H1 (cell line): ENCODE measurements around the gene HIVEP3. TPM values are rescaled to one million over a fixed set of nuclear protein-coding genes. Genes with fewer than 3 reads are reported as not detected.

Source experiments
- JUND ChIP-seq: IDR thresholded peaks from 2 replicates; pipeline ENCODE4 v1.6.1; 2011; ENCODE audit warnings: mild to moderate bottlenecking, improper control_type of control experiment, low read length
- NANOG ChIP-seq: IDR thresholded peaks from 2 replicates; pipeline ENCODE4 v1.6.1; 2011; ENCODE audit warnings: low read length, low read depth, mild to moderate bottlenecking, inconsistent platforms; ENCODE audit not compliant: insufficient read depth, poor library complexity, severe bottlenecking
- RFX5 ChIP-seq: IDR thresholded peaks from 2 replicates; pipeline ENCODE4 v1.6.1; 2011; ENCODE audit warnings: low read depth, low read length, improper control_type of control experiment, borderline replicate concordance
- TCF12 ChIP-seq: IDR thresholded peaks from 2 replicates; pipeline ENCODE4 v1.6.1; 2011; ENCODE audit warnings: low read depth, mild to moderate bottlenecking, low read length
- polyA plus RNA-seq, 7 experiments: library from polyadenylated mRNA; depleted of rRNA in 3 of 7; stranded (reverse) in 5 of 7; unstranded in 2 of 7; fragments of >200 nt in 5 of 7; fragments of 200-250 nt in 2 of 7; gene quantifications; 1 replicate in 5 of 7; 2 replicates in 1 of 7; 4 replicates in 1 of 7; pipeline versions ENCODE4 v1.2.1 to v1.2.3, GENCODE V29; 2011 to 2013; ENCODE audit warnings: missing spikeins in 2 of 7, mixed read lengths in 2 of 7
- total RNA-seq: library from RNA; stranded (reverse); fragmentation: NEBNext Ultra II Directional; extraction: Animal tissue kit (Norgen Biotek cat#: 25700); gene quantifications from 2 replicates; pipeline ENCODE4 v1.2.1, GENCODE V29; 2021

Gene HIVEP3
- total and polyA plus RNA-seq, 2 of the 8 experiments (the other 6 are each of a cell fraction or from before 2014, with no cell fraction given) = 0.24 to 0.69 TPM

DNA sequence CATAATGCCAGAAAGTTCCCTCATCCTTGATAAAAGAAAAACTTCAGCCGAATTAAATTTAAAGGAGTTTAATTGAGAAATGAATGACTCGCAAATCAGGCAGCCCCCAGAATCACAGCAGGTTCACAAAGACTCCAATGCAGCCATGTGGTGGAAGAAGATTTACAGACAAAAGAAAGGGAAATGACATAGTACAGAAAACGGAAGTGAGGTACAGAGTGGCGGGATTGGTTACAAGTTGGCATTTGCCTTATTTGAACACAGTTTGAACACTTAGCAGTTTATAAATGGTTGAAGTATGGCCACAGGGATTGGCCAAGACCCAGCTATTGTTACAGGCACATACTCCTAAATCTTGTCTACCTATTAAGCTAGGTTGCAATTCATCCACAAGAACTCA, 46.6 kb downstream of the HIVEP3 start (continued):
- TF ChIP-seq RFX5 (no peak), NANOG (no peak), JUND (no peak), TCF12 (no peak)
